GM10847 (cell line): ENCODE data around the gene ZMYM4.

Experiments
- POLR2A ChIP-seq: IDR thresholded peaks from 2 replicates; pipeline ENCODE4 v1.6.1; 2011; ENCODE audit not compliant: insufficient read length; ENCODE audit errors: extremely low read depth

ZMYM4 gene

DNA sequence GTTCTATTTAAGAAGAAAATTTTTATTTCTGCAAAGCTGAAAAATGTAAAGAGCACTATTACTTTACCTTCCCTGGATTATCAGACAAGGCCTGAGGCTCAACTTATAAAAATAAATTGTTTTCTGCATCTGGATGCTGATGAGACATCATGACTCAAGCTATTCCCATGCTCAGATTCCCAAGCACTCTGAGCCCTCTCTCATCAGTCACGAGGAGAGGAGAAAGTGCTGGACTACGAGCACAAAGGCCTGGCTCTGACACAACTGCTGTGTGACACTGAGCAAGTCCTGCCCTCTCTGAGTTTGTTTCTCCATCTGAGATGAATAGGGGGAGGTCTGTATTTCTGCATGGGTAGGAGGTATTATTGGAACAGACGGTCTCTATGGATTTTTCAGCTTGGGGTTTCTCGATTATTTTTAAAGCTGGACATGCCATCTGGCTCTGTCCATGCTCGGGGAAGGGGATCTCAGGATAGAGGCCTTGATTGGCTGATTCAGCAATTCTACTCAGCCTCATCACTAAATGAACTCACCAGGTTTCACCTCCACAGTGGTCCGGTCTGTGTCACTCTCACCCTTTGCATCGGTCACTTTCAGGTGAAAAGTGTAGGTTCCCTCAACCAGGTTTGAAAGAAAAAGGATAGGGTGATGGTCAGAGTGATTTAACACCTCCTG lies 181.0 kb downstream of the ZMYM4 start:
- no peak for TF ChIP-seq POLR2A

GRCh38 chr1:35451125-35451528 lies 182.6 kb downstream of the ZMYM4 start:
- no peak for TF ChIP-seq POLR2A

GRCh38 chr1:35452106-35452774 lies 183.7 kb downstream of the ZMYM4 start:
- no peak for TF ChIP-seq POLR2A

DNA sequence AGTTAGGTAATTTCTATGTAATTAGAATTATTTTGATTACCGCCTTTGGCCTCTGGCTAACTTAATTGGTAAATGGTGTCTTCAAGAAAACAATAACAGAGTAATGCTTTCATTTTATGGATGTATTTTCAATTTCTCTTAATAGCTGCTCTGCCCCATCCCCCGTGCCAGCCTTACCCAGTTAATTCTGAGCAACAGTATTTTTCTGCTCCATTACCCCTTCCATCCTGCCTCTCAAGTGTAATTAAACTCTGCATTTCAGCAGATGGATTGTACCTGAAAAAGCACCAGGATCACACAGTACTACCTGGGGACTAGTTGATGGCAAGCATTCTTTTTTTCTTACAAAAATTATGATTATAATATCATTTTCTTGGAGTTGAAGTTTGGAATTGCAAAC lies 184.5 kb downstream of the ZMYM4 start:
- TF ChIP-seq POLR2A: no peak

GRCh38 chr1:35454176-35454575 lies 185.7 kb downstream of the ZMYM4 start:
- no peak for TF ChIP-seq POLR2A

GRCh38 chr1:35454616-35455015 lies 186.1 kb downstream of the ZMYM4 start:
- TF ChIP-seq POLR2A: no peak

DNA sequence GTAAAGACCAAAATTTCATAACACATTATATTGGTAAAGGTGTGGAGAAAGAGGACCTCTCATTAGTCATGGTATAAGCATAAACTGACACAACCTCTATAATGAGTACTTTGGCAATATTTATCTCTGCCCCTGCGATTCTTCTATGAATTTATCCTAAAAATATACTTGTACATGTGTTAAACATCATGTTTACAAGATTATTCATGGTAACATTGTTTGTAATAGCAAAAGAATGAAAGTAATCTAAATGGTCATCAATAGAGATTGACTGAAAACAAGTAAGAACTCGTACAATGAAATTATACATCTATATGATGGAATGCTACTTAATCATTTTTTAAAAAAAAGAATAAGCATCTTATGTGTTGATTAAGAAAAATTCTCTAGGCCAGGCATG lies 192.3 kb downstream of the ZMYM4 start:
- no peak for TF ChIP-seq POLR2A

DNA sequence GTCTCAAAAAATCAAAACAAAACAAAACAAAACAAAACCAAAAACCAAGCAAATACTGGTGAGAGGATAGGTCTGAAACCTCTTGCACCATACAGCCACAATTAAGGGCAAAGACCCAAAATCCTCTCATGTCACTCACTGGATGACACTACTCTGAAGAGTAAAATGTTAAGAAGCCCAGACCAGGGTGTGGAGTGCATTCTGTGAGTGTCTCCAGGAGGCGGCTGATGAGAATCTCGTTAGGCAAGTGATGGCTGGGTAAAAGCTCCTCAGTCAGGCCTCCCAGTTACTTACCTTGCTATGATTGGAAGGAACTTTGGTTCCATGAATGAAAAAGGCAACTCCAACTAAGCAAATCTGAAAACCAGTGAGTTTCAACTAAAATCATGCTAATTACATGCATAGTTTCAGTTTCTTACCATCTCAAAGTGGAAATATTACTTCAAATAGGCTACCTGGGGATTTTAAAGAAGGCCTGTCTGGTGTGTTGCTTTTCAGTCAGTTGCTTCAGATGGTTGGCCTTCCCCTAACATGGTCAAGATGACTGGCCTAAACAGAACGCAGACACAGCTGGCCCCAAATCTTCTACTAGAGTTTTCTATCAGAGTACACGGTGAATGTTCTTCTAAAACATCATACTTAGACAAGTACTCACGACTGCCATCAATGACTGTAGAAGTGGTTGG lies 193.6 kb downstream of the ZMYM4 start:
- no peak for TF ChIP-seq POLR2A

GRCh38 chr1:35463232-35463631 lies 194.7 kb downstream of the ZMYM4 start:
- no peak for TF ChIP-seq POLR2A

DNA sequence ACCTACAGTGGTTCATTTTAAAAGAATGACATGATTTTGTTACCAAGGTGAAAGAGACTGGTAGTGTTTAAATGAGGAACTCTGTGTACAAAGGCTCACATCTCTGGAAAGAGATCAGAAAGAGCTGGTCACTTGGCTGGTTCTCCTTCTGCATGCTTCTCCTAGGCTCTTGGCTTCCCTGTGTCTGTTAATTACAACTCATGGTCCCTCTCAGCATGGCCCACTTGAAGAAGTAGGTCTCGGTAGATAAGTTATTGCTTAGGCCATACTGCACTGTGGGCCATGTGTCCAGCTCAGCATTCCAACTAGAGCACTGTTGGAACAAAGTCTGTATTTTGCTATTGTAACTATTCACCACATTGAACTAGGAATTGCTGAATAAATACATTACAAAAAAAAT lies 197.6 kb downstream of the ZMYM4 start:
- no peak for TF ChIP-seq POLR2A

- no peak for TF ChIP-seq POLR2A
Observed at GRCh38 chr1:35470977-35471613, 202.6 kb downstream of the ZMYM4 start.
